ENCODE results near the gene ROM1.
A peak's percentile ranks its signal among the peaks of the same experiment; 100 is the strongest.
"Not testable (repeated sequence)": the region's sequence is repeated elsewhere in the genome, so short reads cannot be mapped to it uniquely, and the experiment has no call there.

ROM1 gene, protein sequence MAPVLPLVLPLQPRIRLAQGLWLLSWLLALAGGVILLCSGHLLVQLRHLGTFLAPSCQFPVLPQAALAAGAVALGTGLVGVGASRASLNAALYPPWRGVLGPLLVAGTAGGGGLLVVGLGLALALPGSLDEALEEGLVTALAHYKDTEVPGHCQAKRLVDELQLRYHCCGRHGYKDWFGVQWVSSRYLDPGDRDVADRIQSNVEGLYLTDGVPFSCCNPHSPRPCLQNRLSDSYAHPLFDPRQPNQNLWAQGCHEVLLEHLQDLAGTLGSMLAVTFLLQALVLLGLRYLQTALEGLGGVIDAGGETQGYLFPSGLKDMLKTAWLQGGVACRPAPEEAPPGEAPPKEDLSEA
- long read RNA-seq, donor 1, partial matches to known transcripts = 0 of 1 reads
- long read RNA-seq, donor 1, other reads (novel, unspliced or antisense) = 0 of 1 reads
- long read RNA-seq, donor 2 = 0 reads
- long read RNA-seq, donor 3, partial matches to known transcripts = 226 of 231 reads
- long read RNA-seq, donor 3, other reads (novel, unspliced or antisense) = 5 of 231 reads
- long read RNA-seq, donor 4 = 0 reads
- long read RNA-seq, donor 5, partial matches to known transcripts = 25 of 61 reads
- long read RNA-seq, donor 5, other reads (novel, unspliced or antisense) = 36 of 61 reads
- long read RNA-seq, donor 6, partial matches to known transcripts = 0 of 3 reads
- long read RNA-seq, donor 6, other reads (novel, unspliced or antisense) = 0 of 3 reads
- long read RNA-seq, donor 7, partial matches to known transcripts = 0 of 2 reads
- long read RNA-seq, donor 7, other reads (novel, unspliced or antisense) = 0 of 2 reads
- long read RNA-seq, donor 8, partial matches to known transcripts = 0 of 2 reads
- long read RNA-seq, donor 8, other reads (novel, unspliced or antisense) = 0 of 2 reads

DNA sequence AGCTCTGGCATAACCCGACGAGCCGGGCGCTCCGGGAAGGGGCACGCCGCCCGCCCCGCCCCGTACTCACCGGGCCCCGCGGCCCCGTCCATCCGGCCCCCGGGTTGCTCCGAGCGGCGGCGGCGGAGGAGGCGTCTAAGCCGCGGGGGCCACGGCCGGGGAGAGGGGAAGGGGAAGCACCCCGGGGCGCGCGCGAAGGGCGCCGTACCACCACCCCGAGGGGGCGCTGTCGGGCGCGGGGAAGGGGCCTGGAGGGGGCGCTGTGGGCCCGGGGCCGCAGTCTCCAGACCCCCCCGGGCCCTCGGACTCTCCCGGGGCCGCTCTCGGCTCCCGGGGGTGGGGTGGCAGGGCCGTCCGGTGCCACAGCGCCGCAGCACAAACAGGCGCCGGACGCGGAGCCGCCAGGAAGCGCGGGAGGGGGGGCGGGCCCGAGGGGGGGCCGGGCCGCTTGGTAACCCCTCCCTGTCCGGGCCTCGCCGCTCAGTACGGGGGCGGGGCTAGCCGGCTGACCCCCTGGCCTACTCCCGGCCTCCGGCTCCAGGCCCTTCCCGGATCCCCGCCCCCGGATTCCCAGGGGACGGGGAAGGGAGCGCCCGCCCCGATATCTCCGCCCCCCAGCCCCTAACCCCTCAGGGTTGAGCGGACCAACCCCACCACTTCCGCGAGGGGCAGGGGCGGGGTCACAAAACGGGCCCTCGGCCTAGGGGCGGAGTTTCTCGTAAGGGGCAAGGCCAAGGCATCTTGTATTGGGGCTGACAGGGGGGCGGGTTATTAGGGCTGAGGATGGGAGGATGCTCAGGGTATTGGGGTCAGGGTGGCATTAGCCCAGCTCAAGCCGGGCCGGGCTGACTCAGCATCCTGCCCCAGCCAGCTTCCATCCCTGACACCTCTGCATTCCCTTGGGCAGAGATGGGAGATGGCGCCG is at the start of gene ROM1, which contains the start of gene EML3:
Gene ROM1 (plus strand): TSS at position 892 of the 925 bp plus-strand sequence. CDS start 25 bp downstream, at position 917.
Gene EML3 (minus strand): TSS at position 410 of the 925 bp plus-strand sequence. CDS start 318 bp downstream, at position 92.
- DNase-seq = peak; percentile 65

DNA sequence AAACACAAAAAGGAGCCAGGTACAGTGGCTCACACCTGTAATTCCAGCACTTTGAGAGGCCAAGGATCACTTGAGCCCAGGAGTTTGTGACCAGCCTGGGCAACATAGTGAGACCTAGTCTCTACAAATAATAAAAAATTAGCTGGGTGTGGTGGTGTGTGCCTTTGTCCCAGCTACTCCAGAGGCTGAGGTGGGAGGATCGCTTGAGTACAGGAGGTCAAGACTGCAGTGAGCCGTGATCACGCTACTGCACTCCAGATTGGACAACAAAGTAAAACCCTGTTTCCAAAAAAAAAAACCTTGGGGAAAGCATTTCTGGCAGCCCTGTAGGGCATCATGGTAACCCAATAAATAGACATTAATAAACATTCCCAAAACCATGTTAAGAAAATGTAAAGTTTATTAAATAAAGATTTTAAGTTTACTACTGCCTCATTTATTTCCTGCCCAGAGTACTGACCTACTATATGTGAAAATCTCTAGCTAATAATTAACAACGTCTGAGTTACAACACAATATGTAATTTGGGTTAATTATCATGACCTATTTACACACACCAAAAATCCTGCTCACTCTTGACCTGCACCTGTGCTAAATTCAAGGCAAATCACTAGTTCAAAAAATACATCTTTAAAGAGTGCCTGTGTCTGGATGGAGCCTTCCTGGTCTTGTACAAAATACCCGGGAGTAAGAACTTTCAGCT is 47.8 kb upstream of the ROM1 start:
- no peak for DNase-seq

DNA sequence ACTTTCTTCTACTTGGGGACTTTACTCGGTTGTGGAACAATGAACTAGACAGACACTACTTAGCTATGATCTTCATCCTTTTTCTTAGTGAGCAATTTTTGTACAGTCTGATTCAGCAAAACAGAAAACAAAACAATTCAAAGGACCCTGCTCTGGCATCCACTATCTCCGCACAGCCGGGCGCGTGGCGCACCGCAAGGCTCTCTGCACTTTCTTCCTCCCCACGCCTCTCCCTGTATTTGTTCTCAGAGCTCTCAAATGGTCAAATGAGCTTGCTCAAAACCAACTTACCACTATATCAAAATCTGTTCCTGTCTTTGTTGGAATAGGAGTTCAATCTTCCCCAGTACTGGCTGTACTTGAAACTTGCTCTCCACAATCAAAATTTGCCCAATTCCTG is 46.8 kb upstream of the ROM1 start:
- DNase-seq = no peak

DNA sequence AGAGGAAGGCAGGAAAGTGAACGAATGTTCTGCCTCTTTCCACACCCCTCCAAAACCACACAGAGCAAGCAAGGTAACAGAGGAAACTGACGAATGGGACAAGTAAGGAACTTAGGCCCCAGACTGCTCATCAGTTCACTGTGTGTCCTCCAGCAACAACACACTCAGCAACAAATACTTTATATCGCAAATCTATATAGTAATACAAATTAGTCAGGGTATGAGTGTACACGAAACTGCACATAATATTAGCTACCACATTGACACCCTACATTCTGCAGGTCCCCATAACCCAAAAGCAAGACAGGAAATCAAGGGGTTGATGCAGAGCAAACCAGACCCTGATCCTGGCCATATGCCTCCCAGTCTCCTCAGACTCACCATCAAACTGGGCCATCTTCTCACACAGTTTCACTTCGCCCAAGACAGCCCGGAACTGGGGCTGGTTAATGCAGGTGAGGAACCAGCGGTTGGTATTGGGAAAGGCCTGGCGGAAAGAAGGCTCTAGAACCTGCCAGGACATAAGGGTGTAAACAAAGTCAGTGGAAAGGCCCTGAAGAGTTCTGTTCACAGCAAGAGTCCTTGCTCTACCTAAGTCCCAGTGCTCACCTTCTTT is 45.9 kb upstream of the ROM1 start:
- no peak for DNase-seq

DNA sequence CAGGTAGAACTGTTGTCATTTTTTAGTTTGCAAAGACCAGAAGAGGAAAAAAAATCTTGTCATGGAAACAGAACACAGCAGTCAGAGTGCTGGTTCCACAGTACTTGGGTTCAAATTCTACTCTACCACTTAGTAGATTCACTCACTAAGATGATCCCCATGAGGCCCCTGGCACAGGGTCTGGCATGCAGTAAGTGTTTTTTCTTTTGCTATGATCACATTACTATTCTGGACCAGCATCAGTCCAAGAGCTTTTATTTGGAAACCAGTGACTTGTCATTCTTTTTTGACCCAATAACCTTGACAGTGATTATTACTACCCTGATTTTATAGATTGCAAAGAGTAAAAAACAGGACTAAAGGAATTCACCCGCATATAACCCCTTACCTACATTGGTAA is 43.4 kb upstream of the ROM1 start:
- no peak for DNase-seq

DNA sequence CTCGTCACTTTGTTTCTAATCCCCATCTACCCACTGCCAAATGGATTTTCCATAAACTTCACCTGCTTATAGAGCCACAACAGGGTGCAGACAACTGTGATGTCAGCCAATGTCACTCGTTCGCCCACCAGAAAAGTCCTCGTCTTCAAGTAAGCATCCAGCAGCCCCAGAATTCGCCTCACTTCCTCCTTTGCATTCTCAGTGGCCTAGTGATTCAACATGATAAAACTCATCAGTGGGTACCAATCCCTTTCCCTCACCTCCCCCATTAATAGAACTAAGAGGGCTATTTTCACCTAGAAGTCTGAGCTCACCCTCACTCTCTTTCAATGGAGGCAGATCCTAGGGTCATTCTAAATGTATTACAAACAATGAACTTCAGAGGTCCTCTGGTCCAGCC is 42.2 kb upstream of the ROM1 start:
- DNase-seq = not testable (repeated sequence)

DNA sequence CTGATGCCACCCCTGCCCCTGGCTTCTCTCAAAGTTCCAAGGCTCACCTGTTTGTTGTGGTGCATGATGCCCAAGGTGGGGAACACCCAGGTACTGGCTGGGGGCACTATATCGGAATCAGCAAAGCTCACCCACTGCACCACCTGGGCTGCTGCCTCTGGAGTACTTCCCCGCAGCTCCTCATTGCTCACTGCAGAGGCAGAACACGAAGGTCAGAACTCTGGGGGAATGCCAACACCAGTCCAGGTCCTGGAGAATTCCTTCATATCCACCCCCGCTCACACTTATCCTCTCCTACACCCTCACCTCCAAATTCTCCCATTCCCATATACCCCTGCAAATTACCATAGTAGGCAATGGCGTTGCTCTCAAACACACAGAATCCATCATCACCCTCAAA is 41.6 kb upstream of the ROM1 start:
- not testable (repeated sequence) for DNase-seq

DNA sequence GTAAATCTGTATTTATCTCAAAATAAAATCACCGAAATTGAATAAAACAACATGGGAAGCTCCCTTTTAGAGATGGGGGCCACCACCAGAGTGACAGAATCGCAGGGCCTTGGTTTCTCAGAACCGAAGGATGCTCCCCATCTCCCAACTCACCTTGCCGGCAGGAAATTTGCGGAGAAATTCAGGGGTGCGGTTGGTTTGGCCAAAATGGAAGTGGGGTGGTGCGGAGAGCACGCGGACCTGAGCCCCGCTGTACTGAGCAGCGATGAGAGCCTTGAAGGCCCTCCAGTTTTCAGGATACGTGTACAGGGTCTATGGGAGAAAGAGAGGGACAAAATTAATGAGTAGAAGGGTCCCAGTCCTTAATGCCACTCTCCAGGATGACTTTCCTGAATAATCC is 40.6 kb upstream of the ROM1 start:
- no peak for DNase-seq

DNA sequence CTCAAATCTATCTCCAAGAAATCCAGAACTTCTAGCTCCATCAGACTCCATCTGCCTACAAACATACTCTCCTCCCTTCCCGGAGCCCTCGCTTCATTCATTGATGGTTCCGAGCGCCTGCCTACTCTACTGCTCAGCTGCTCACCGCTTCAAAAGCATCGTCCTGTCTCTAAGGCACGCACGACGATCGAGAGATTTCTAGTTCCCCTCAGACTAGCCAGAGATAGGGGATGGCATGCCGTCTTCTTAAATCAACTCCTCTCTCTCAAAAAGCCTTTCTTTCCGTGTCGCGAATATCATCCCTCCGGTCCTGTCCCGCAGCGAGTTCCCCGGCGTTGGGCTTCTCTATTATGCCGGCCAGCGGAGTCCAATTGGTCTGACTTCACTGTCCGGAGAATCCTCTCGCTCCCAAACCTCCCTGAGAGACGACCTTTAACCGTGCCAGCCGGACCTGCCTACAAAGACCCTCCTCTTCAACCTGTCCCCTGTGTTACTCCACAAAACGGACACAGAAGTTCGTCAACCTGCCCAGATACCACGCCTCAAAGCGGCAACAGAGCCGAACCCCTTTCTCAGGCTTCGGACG is 40.0 kb upstream of the ROM1 start:
- no peak for DNase-seq

DNA sequence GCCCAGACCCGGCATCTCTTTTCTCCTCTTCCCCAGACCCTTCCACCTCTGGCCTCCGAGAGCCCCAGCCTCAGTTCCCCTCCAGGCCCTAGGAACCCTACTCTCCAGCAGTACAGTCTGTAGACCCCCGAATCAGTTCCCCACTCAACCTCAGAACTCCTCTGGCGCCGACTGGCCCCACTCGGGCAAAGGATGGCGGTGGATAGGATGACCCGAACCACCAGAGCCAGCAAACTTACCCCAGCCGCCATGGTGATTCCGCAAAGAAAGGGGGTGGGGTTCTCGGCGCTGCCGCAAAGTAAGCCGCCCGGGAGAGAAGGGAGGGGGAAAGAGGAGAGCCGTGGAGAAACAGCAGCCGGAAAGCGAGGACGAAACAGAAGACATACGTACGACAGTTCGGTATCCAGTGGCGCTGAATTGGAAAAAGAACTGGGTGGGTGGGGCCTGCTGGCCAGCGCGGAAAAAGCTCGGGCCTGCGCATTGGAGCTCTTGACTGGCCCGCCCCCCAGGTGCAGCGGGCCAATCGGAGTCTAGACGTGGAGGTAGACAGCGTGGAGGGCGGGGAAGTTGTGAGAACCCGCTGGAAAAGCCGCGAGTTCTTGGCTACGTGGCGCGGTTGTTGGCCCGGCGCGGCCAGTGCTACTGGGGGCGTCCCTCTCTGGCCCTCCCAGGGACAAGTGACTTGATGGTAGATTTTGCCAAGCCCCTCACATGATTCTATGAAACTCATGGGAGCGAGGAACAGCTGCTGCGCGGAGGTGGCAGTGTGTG is 39.3 kb upstream of the ROM1 start, which contains the start of gene EEF1G:
Gene EEF1G (minus strand): TSS at position 300 of the 771 bp plus-strand sequence. CDS start 49 bp downstream, at position 251.
- peak; percentile 97 for DNase-seq

DNA sequence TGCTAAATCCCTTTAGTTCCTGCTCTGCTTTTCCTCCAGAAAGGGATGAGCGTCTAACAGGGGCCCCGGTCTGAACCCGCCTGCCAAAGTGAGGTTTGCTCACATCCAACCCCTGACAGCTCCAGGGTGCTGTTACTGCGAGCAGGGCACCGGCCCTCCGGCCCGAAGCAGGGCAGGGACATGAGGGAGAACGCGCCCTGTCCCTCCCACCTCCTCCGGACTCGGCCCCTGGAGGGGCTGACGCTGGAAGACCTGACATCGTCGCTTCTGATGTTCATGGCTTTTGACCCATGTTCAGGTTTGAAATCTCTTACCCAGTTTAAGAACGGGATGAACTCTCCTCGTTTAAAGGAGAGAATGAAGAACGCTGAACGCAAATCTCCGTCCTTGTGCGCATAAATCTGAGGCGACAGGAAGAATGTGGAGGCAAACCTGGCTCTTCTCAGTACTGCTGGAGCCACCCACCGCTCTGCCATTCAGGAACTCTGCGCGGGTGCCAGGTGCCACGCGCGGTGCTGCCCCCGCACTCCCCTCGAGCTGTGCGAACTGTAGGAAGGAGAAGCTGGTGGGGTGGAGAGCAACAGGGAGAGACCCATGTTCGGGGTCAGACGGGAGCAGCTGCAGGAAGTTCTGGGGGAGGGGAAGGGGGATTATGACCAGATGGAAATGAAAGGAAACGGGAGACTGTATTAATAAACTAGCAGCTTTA is 38.5 kb upstream of the ROM1 start:
- DNase-seq = no peak

DNA sequence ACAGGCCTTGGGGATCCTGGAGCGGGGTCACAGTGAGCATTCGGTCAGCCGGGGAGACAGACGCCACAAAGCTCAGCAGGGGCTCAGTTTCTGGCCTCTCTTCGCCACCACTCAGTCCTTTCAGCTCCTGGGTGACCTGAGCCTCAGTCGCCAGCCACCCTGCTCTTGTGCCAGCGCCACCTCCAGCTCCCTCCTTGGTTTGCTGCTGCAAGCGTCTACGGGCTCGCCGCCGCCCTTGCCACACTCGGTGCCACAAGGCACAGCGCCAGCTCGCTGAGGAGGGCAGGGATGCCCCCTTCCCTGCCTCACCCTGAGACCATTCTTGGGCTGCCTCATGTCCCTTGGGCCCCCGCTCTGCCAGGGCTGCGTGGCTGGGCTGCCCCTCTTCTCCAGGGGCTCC is 37.9 kb upstream of the ROM1 start:
- DNase-seq = no peak

DNA sequence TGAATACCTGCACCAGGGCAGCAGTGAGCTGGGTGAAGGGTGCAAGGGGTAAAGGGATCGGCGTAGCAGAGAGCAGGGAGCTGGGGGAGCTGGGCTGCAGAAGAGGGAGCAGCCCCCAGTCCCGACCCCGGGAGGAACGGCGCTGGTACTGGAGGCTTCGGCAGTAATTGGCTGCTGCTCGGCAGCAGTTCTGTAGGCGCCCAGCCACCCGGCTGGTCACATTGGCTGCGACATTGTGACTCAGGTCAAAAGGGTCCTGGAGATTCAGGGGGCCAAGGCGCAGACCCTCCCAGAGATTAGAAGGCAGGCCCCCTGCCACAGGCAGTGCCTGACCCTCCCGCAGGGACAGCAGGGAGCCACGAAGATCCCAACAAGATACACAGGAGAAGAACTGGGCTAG is 37.2 kb upstream of the ROM1 start:
- no peak for DNase-seq

DNA sequence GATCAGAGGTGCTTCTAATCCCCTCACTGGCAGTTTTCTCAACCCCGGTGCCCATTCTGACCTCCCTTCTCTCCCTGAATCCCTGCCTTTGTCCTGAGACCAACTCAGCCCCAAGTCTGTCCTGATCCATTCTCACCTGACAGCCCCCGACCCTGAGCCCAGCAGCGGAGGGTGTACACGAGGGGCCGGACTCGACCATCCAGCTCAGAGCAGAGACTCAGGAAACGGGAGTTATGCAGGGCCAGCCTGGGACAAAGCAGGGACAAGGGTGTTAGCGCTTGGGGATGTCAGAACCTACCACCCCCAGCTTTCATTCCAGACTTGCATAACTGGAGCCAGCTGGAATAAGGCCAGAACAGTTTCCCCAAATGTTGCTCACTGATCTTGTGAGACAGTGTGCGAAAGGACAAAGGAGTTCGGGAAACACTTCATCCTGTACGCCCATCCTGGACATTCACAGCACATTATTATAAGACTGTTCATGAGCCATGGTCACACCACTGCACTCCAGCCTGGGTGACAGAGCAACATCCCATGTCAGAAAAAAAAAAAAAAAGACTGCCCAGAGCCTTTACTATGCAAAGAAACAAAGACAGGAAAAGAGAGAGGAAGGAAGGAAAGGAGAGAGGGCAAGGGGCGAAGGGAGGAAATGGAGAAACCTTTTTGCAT is 35.9 kb upstream of the ROM1 start:
- DNase-seq = no peak

DNA sequence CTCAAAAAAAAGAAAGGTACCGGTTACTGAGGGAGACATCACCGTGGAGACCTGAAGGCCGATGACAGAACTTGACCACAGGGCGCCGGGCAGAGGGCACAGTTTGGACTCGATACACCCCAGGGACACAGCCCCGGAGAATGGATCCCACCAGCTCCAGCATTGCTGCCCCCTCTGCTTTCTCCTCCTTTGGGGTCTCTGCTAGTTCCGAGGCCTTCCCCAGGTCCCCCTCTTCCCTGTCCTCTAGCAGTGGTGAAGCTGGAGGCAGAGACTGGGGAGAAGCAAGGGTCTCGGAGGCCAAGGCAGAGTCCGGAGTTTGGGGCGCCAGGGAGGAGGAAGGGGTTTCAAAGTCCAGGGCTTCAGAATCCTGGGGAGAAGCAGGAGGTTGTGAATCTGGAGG is 34.5 kb upstream of the ROM1 start:
- DNase-seq = no peak

DNA sequence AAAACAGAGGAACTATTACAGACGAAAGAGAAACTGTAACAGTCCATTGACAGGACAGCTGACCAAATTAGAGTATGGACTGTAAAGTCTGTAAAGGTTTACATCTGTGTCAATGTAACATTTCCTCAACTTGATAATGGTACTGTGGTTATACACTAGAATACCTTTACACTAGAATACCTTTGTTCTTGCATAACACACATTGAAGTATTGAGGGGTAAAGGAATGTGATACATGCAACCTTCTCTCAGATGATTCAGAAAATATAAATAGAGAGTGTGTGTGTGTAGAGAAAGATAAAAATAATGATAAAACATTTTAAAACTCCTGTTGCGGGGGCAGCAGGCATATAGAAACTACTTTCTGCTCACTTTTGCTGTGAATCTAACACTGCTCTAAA is 33.8 kb upstream of the ROM1 start:
- DNase-seq = no peak

DNA sequence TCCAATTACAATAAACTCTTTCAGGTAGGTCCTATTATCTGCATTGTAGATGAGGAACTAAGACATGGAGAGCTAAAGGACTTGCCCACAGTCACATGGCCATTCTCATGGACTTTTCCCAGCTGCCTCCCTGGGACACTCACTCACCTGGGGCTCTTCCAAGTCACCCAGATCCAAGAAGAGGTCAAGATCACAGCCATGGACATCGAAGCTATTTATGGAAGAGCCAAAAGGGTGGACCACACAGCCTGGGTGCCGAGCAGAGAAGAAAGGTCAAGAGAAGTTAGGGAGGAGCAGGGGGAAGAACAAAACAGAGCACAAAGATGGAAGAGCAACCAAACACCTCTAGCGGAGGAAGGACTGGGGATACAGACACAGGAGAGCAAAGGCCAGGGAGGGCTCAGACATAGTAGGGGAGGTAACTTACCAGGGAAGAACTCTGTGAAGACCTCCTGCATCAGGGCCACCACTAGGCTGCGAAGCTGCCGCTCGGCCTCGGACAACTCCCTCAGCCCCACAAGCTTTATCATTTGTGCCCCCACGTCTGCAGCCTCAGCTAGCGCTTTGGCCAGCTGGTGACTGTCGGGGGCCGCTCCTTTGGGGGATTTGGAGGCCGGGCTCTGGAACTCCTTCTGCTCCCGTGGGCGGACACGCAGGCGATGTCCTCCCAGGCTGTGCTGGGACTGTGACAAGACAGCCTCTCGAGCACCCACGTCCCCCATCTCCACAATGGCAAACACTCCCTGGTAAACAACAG is 31.9 kb upstream of the ROM1 start:
- no peak for DNase-seq

DNA sequence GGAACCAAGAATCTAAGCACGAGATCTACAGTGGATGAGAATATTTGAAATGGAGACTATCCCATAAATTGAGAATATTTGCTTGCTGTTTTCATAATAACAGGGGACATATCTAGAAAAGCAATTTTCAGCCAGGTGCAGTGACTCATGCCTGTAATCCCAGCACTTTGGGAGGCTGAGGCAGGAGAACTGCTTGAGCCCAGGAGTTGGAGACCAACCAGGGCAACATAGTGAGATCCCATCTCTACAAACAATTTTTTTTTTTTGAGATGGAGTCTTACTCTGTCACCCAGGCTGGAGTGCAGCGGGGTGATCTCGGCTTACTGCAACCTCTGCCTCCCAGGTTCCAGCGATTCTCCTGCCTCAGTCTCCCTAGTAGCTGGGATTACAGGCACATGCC is 31.3 kb upstream of the ROM1 start:
- not testable (repeated sequence) for DNase-seq

All from right kidney (tissue), 9 donors.